Heart left ventricle (tissue), 16 donors: Measurements from ENCODE around the gene SRPX2. TPM values are rescaled to one million over a fixed set of nuclear protein-coding genes. Genes with fewer than 3 reads are reported as not detected.

Experiments
- ATAC-seq, 4 donors: fragments of 200-7000 bp; cut with Tn5 transposase; one replicate each; pipeline ENCODE4 v1.9.1; 2020 to 2022; ENCODE audit warnings: moderate library complexity in 4 of 4, mild to moderate bottlenecking in 3 of 4, moderate number of reproducible peaks in 1 of 4
- DNase-seq, 5 donors: peaks; one replicate each; pipeline ENCODE4 v3.0.0-alpha.2; 2020
- H3K27ac ChIP-seq, 12 donors: fragments of 200-600 bp; sonication (generic) in 4 of 12; one replicate each; pipeline versions ENCODE4 v1.5.0 to v1.8.0; 2016 to 2022; ENCODE audit warnings: mild to moderate bottlenecking in 2 of 12
- H3K27me3 ChIP-seq, 9 donors: fragments of 200-600 bp; sonication (generic) in 2 of 9; one replicate each; pipeline versions ENCODE4 v1.5.1 to v1.8.0; 2016 to 2022; ENCODE audit warnings: mild to moderate bottlenecking in 3 of 9
- H3K36me3 ChIP-seq, 9 donors: fragments of 200-600 bp; sonication (generic) in 2 of 9; one replicate each; pipeline versions ENCODE4 v1.5.0 to v1.8.0; 2018 to 2022; ENCODE audit warnings: mild to moderate bottlenecking in 2 of 9
- H3K4me1 ChIP-seq, 12 donors: fragments of 200-600 bp; sonication (generic) in 4 of 12; one replicate each; pipeline versions ENCODE4 v1.5.0 to v1.8.0; 2016 to 2022; ENCODE audit warnings: mild to moderate bottlenecking in 3 of 12
- H3K4me3 ChIP-seq, 12 donors: fragments of 200-600 bp; sonication (generic) in 4 of 12; one replicate each; pipeline versions ENCODE4 v1.5.0 to v1.8.0; 2017 to 2022; ENCODE audit warnings: mild to moderate bottlenecking in 9 of 12, moderate library complexity in 4 of 12
- H3K9me3 ChIP-seq, 12 donors: fragments of 200-600 bp; sonication (generic) in 4 of 12; one replicate each; pipeline versions ENCODE4 v1.5.0 to v1.8.0; 2016 to 2022; ENCODE audit warnings: mild to moderate bottlenecking in 1 of 12
- CTCF ChIP-seq, 12 donors: fragments of 200-600 bp; sonication (generic) in 4 of 12; IDR thresholded peaks; one replicate each; pipeline versions ENCODE4 v1.5.0 to v1.8.0; 2018 to 2022; ENCODE audit warnings: antibody characterized with exemption in 12 of 12, mild to moderate bottlenecking in 5 of 12
- POLR2A ChIP-seq, 2 donors: fragments of 450-650 bp; IDR thresholded peaks; one replicate each; pipeline ENCODE4 v1.6.1; 2017; ENCODE audit warnings: antibody characterized with exemption in 2 of 2, mild to moderate bottlenecking in 2 of 2, moderate library complexity in 2 of 2
- WGBS, 4 donors: extraction: QIAGEN DNeasy Blood & Tissue Kit in 2 of 4; methylation state at CpG; one replicate each; pipeline versions ENCODE4 v1.1.5 to v1.1.7; 2013 to 2018; 5-methylcytosine and 5-hydroxymethylcytosine counted together
- intact Hi-C, 10 donors: fragments of 100-400 bp; cut with DNase I; formaldehyde crosslinking; loops; one replicate each; pipeline versions ENCODE4 v1.11.1 to v1.14.2; 2022
- long read RNA-seq, 3 donors: library from polyadenylated mRNA; unstranded; transcript quantifications; one replicate each; pipeline ENCODE4 v2.0.0, GENCODE V29; 2020 to 2021
- polyA plus RNA-seq, 2 donors: library from polyadenylated mRNA; stranded (reverse); fragments of 200-250 nt; gene quantifications; one replicate each; pipeline ENCODE4 v1.2.3, GENCODE V29; 2013
- total RNA-seq, 9 donors: library from RNA; depleted of rRNA in 2 of 9; stranded (reverse); fragments of >200 nt in 2 of 9; fragmentation: NEBNext Ultra II Directional in 3 of 9; extraction: Animal tissue kit (Norgen Biotek cat#: 25700) in 3 of 9; gene quantifications; one replicate each; pipeline versions ENCODE4 v1.1.0 to v1.2.4, GENCODE V29; 2016 to 2023
- donor health status: ischemic (EF 13 %, LVEDD 7.1; RV severe dilation, severe dysfunction).
- donor health status: healthy with polysubstance abuse.
- donor health status: DM: no; HTN: yes; CAD: no.
- donor health status: DM: no; HTN: no; CAD: no.
- donor health status: ischemic (EF 25% LVEDD 6.9; RV normal size, moderate dysfunction).
- donor health status: ischemic (EF 25% LVEDD 5.7; RV mildly dilated, moderate dysfunction).
- donor health status: healthy.
- donor health status: DM: yes; HTN: yes; CAD: no.
- donor health status: ischemic (EF 35%, LVEDD 5.7; RV mildly dilated, moderate dysfunction).
- donor health status: nonischemic (EF 11% LVEDD 7.7; RV severe dilation, severe dysfunction).
- donor health status: DM: yes; HTN: yes; CAD: no.
- donor health status: PGD.
- donor health status: ischemic (EF 29% LVEDD 5.4; RV normal size, mild dysfunction).
- donor health status: nonischemic (EF 23%, LVEDD 6.1; RV moderate dilation, normal function).

Gene SRPX2, protein sequence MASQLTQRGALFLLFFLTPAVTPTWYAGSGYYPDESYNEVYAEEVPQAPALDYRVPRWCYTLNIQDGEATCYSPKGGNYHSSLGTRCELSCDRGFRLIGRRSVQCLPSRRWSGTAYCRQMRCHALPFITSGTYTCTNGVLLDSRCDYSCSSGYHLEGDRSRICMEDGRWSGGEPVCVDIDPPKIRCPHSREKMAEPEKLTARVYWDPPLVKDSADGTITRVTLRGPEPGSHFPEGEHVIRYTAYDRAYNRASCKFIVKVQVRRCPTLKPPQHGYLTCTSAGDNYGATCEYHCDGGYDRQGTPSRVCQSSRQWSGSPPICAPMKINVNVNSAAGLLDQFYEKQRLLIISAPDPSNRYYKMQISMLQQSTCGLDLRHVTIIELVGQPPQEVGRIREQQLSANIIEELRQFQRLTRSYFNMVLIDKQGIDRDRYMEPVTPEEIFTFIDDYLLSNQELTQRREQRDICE
- total RNA-seq (10 to 100 TPM in 5 of 9 donors, 1 to 10 TPM in 4; 5.9 to 39.1 (median 16.4) TPM), polyA plus RNA-seq (10 to 100 TPM in 1 of 2 donors, 1 to 10 TPM in 1; 3.4 to 10.5 TPM)
- long read RNA-seq, donor 1, full-length matches to known transcripts: 1 of 1 reads
- long read RNA-seq, donor 1, partial matches to known transcripts: 0 of 1 reads
- long read RNA-seq, donor 1, other reads (novel, unspliced or antisense): 0 of 1 reads
- long read RNA-seq, donor 2, full-length matches to known transcripts: 16 of 21 reads
- long read RNA-seq, donor 2, partial matches to known transcripts: 4 of 21 reads
- long read RNA-seq, donor 2, other reads (novel, unspliced or antisense): 1 of 21 reads
- long read RNA-seq, donor 3, full-length matches to known transcripts: 4 of 7 reads
- long read RNA-seq, donor 3, partial matches to known transcripts: 2 of 7 reads
- long read RNA-seq, donor 3, other reads (novel, unspliced or antisense): 1 of 7 reads

GRCh38 chrX:100643956-100644860, at the start of gene SRPX2:
SRPX2 (plus strand) TSS chrX:100644199; CDS start chrX:100646323, 2,124 bp downstream.
- peak; percentile 70 to 91 (median 86) for ATAC-seq
- Histone ChIP-seq H3K36me3 (no peaks in the 10 kb centered on the region), H3K27ac (peak within 1 kb of the TSS in 10 of 12 donors; percentile 16 to 88 (median 52)), H3K4me3 (peak within 1 kb of the TSS in 11 of 12 donors; percentile 8 to 53 (median 35)), H3K27me3 (peaks cover 0 to 41% (median 0%) of the 10 kb centered on the region in 9 donors), H3K9me3 (no peaks in the 10 kb centered on the region), H3K4me1 (peaks cover 0 to 24% (median 0%) of the 10 kb centered on the region in 12 donors)
- 38 to 52% (median 48%) methylated on average over 11 of the region's 11 CpGs for WGBS, 4 donors
- TF ChIP-seq CTCF (IDR thresholded peaks at IDR 0.05): no peak
- TF ChIP-seq POLR2A (IDR thresholded peaks at IDR 0.05): no peak
- intact Hi-C loops: no loop called here
- peak in 4 of 5 donors; percentile 17 to 58 (median 40) for DNase-seq

DNA sequence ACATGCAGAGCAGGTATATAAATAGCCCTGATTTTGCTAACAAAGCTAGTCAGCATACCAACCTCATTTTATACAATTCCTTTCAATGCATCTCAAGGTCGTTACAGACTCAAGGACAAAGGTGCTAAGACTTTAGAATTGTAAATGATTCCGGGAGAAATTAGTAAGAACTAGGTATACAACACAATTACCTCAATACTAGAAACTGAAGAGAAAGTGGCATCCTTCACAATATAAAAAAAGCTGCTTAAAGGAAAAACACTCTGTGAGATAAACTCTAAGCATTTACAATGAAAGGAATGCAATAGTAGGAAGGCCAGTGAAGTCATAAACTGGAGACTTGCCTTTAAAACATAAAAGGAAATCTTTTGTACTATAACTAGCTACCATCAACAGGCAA, 47.4 kb upstream of the SRPX2 start:
- Histone ChIP-seq H3K27ac (no peak overlapping the region), H3K9me3 (no peaks in the 10 kb centered on the region), H3K4me3 (no peak overlapping the region), H3K4me1 (peaks cover 0 to 17% (median 0%) of the 10 kb centered on the region in 12 donors), H3K27me3 (peaks cover 0 to 36% (median 0%) of the 10 kb centered on the region in 9 donors), H3K36me3 (no peaks in the 10 kb centered on the region)
- intact Hi-C loops: no loop called here
- no peak for ATAC-seq
- DNase-seq: no peak
- WGBS, 4 donors: 37 to 57% (median 45%) methylated on average over 2 of the region's 2 CpGs
- no peak for TF ChIP-seq CTCF (IDR thresholded peaks at IDR 0.05)
- TF ChIP-seq POLR2A (IDR thresholded peaks at IDR 0.05): no peak

DNA sequence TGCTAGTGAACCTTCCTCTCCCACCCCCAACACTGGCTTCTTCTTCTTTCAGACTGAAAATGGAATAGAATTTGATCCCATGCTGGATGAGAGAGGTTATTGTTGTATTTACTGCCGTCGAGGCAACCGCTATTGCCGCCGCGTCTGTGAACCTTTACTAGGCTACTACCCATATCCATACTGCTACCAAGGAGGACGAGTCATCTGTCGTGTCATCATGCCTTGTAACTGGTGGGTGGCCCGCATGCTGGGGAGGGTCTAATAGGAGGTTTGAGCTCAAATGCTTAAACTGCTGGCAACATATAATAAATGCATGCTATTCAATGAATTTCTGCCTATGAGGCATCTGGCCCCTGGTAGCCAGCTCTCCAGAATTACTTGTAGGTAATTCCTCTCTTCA, 44.5 kb upstream of the SRPX2 start:
- Histone ChIP-seq H3K27me3 (peaks cover 0 to 32% (median 0%) of the 10 kb centered on the region in 9 donors), H3K9me3 (no peaks in the 10 kb centered on the region), H3K36me3 (no peaks in the 10 kb centered on the region), H3K27ac (no peak overlapping the region), H3K4me3 (no peak overlapping the region), H3K4me1 (no peaks in the 10 kb centered on the region)
- no peak for ATAC-seq
- no peak for DNase-seq
- no peak for TF ChIP-seq POLR2A (IDR thresholded peaks at IDR 0.05)
- TF ChIP-seq CTCF (IDR thresholded peaks at IDR 0.05): no peak
- intact Hi-C loops: no loop called here
- 71 to 98% (median 88%) methylated on average over 9 of the region's 9 CpGs for WGBS, 4 donors
